EH (cell line): ENCODE measurements around the gene TVP23C.
A peak's percentile ranks its signal among the peaks of the same experiment; 100 is the strongest.
"Not testable (repeated sequence)": the region's sequence is repeated elsewhere in the genome, so short reads cannot be mapped to it uniquely, and the experiment has no call there.

ENCODE experiments used
- DNase-seq: peaks from one replicate; pipeline ENCODE4 v3.0.0-alpha.2; 2015; ENCODE audit warnings: low read depth

Gene TVP23C

GRCh38 chr17:15563375-15563857, at the start of gene TVP23C:
Gene TVP23C, minus strand, starts transcription at chr17:15563483. Its CDS starts 35 bp downstream, at chr17:15563448.
- DNase-seq = peak; percentile 82

DNA sequence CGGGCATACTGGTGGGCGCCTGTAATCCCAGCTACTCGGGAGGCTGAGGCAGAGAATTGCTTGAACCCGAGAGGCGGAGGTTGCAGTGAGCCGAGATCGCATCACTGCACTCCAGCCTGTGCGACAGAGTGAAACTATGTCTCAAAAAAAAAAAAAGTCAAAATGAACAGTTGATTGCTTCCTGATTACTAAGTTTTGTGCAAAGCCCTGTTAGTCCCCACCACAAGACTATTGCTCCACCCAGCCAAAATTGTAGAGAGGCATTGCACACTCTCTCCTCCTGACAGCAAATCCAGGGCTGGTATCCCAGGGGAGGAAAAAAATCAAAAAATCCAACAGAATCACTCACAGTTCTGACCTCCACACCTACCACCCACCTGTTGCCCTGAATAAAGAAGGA, 29.7 kb upstream of the TVP23C start:
- DNase-seq = not testable (repeated sequence)

DNA sequence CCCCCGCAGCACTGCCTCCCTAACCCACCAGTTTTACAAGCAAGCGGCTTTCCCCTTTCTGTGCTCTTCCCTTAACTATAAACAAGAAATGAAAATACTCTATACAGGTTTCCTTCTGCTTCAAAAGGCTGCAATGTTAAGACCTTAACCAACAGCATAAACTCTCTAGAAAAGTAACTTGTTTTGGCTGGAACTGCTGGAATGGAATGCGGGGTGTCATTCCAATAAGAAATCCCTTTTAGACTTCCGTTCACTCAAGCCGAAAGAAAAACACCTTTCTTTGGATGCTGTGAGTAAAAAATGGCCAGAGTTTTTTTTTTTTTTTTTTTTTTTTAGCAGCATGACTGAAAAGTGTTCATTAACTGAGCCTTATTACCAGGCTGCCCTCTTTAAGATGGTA, 28.7 kb upstream of the TVP23C start:
- DNase-seq = not testable (repeated sequence)

GRCh38 chr17:15590844-15591243, 27.6 kb upstream of the TVP23C start:
- DNase-seq = not testable (repeated sequence)

GRCh38 chr17:15589544-15590536, 26.6 kb upstream of the TVP23C start:
- not testable (repeated sequence) for DNase-seq

DNA sequence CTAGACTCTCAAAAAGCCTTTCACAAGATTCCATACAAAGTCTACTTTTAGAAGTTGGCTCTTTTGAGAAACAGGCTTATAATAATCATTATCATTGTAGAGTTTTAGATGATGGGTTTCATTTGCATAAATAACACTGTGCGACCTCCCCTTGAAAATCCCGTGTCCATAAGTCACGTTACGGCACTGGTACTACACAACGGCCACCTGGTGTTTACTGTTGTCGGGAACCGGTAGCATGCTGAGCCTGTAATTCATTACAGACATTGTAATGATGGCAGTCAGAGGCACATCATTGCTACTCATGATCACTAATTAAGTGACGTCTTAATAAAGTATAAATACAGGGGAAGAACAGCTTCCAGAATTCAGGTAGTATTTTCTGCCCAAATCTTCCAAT, 24.7 kb upstream of the TVP23C start:
- not testable (repeated sequence) for DNase-seq

GRCh38 chr17:15583313-15583712, 20.0 kb upstream of the TVP23C start:
- DNase-seq = not testable (repeated sequence)

GRCh38 chr17:15581462-15581861, 18.2 kb upstream of the TVP23C start:
- DNase-seq = not testable (repeated sequence)

- DNase-seq = not testable (repeated sequence)
These were observed 13.6 kb upstream of the TVP23C start for GRCh38 chr17:15576848-15577247.

DNA sequence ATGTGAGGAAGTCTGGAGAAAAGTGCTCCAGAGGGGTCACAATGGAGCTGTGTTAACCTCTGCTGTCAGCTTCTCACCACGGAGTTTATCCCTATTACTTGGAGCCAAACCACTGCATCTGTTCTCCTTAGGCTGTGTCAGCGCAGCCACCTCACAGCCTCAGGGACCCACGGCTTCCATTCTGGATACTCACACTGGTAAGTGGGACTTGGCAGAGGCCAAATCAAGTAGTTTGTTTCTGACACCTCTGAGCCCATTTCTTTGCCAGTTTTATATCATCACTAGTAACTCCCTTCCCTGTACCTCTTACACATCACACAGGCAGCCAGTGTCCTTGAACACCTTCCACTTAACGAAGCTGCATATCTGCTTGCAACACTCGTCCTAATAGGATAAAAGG, 11.4 kb upstream of the TVP23C start:
- not testable (repeated sequence) for DNase-seq

GRCh38 chr17:15573870-15574269, 10.6 kb upstream of the TVP23C start:
- peak; percentile 32 for DNase-seq

- DNase-seq = not testable (repeated sequence)
These were observed 489 bp downstream of the TVP23C start for GRCh38 chr17:15562613-15563374.

GRCh38 chr17:15561439-15561838, 1.8 kb downstream of the TVP23C start:
- DNase-seq = not testable (repeated sequence)

GRCh38 chr17:15558403-15559105, 4.7 kb downstream of the TVP23C start:
- not testable (repeated sequence) for DNase-seq

DNA sequence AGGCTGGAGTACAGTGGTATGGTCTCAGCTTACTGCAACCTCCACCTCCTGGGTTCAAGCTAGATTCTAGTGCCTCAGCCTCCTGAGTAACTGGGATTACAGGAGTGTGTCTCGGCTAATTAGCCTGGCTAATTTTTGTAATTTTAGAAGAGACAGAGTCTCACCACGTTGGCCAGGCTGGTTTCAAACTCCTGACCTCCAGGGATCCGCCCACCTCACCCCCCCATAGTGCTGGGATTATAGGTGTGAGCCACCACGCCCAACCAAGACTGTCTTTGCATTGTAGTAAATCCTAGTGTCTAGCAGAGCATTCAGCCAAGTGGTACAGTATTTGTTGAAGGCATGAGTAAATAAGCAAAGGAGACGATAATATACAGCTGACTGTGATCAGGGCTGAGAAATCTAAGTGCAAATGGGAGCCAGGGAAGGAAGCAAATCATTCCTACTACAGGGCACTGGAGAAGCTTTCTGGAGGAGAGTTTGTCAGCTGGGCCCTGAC, 5.9 kb downstream of the TVP23C start:
- not testable (repeated sequence) for DNase-seq

DNA sequence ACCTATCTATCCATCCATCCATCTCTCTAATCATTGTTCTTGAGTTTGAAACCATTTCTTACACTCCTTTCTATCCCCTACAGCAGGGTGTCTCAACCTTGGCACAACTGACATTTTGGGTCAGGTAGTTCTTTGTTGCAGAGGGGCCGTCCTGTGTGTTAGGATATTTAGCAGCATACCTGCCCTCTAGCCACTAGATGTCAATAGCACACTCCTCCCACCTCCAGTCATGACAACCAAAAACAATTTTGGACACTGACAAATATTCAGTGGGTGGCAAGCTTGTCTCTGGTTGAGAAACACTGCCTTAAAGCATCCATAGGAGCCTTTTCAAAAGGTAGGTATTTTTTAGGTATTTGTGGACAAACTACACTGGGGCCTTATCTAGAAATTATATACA, 10.4 kb downstream of the TVP23C start:
- not testable (repeated sequence) for DNase-seq

DNA sequence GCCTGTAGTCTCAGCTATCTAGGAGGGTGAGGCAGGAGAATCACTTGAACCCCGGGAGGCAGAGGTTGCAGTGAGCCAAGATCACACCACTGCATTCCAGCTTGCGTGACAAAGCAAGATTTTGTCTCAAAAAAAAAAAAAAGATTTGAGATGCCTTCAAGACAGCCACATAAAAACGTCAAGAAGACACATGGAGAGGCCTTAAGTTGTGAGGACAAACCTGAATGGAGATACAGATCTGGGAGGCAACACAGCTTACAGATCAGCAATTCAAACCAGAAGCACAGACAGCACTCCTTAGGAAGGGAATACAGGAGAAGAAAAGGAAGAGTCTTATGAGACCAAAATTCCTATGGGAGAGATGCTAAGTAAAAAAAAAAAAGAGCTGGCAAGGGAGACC, 13.7 kb downstream of the TVP23C start:
- DNase-seq = peak; percentile 18

- DNase-seq = not testable (repeated sequence)
These were observed 16.7 kb downstream of the TVP23C start for GRCh38 chr17:15546604-15547003.

DNA sequence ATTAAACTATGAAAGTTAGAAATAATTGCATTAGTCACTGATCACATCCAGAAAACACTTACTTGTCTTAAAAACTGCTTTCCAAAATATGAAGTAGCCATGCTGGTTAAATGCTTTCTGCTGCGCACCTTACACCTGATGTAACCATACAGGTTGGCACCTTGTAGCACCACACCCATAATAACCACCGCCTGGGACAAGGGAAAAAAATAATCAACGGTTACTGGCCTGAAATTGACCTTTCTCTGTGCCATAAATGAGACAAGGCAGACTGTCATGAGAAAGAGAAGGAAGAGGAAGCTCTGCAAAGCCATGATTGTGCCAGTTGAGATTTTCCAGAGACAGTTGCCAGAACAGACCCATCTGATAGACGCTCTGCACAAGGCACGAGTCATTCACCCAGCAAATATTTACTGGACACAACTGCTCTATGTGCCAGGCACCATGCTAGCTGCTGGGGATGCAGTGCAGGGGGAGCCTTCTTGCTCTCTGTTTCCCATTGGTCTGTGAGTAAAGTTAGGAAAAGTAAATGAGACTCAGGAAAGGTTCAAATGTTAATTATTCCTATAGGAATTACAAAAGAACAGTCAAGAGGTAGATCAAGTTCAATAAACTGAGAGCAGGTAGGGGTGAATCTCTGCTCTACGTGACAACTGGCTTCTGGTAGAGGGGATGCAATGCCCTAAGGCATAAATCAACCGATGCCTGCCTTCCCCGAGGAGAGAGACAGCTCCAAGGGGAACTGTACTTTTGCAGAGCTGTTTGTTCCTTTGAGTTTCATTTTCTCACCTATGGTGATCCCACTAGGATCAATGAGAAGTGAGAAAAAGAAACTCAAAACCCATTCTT, 22.7 kb downstream of the TVP23C start:
- DNase-seq = not testable (repeated sequence)

DNA sequence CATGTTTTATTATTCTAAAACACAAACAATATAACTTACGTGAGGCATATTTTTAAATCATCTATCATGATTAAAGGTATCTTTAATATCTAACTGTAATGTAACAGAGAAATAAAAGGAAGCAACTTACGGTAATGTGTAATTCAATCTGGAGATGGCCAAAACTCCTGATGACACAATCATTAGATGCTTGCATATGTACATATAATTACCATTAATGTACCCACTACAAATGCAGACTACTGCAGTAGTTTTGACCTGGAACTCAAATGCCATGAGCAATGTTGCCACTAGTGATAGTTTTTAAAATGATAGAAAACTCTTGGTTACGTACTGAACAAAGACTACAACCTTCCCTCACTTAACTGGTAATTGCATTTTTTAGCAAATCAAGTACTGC, 30.2 kb downstream of the TVP23C start:
- DNase-seq = not testable (repeated sequence)
